Nucleus accumbens (tissue), 56 donors: ENCODE measurements around the gene ADAP1.

ENCODE experiments used
- DNase-seq, 56 donors: peaks; one replicate each; lab custom pipeline; 2025; lab: John Stamatoyannopoulos, UW

Gene ADAP1

GRCh38 chr7:886626-887487, 67.6 kb downstream of the ADAP1 start:
- DNase-seq = no peak

DNA sequence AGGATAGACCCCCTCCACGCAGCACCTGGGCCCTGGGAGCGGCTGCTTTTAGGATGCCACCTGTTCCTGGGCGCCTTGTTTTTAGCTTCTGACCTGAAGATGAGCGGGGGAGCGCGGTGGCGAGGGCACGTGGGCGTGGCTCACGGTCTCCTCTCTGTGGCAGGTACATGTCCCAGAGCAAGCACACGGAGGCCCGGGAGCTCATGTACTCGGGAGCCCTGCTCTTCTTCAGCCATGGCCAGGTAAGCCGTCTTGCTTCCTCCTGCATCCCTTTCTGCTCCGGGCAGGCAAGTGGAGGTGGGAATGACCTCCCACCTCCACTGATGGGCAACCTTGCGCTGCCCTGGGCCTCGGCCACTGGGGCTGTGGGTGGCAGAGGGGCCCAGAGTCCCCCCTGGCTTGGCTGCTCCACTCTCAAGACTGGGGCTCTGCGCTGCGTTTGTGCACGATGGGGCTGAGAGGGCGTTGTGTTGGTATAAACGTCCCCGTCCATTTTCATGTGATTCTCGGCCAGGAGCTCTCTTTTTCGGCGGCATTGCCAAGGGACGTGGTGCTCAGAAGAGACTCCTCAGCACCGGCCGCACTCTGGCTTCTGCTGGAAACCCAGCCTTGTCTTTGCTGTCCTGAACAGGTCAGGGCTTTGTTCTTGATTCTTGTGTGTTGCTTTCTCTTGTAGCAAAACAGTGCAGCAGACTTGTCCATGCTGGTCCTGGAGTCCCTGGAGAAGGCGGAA, 68.4 kb downstream of the ADAP1 start:
- DNase-seq = no peak

DNA sequence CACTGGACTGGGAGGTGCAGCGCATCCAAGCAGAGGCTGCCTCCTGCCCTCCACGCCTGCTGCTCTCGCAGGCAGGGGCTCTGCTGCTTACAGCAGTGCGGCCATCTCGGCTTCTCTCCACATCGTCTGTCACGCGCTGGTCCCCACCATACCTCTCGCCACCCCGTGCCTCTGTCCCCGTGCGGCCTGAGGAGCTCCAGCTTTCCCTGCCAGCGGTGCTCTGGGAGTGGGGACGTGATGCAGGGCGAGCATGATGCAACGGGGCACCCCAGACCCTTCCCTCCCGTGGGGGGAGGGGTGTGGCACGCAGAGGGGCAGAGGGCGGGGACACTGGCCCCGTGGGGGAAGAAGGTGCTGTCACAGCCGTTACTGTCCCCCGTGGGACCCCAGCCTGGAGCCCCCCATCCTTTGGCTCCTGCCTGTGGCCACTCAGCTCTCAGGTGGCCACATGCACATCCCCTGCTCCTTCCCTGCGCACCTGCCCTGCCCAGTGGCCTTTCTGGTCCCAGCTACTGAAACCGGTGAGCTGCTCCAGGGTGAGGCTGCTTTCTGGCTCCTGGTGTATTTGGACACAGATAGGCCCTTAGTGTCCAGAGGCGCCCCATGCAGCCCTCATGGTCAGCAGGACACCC, 69.1 kb downstream of the ADAP1 start:
- no peak for DNase-seq

DNA sequence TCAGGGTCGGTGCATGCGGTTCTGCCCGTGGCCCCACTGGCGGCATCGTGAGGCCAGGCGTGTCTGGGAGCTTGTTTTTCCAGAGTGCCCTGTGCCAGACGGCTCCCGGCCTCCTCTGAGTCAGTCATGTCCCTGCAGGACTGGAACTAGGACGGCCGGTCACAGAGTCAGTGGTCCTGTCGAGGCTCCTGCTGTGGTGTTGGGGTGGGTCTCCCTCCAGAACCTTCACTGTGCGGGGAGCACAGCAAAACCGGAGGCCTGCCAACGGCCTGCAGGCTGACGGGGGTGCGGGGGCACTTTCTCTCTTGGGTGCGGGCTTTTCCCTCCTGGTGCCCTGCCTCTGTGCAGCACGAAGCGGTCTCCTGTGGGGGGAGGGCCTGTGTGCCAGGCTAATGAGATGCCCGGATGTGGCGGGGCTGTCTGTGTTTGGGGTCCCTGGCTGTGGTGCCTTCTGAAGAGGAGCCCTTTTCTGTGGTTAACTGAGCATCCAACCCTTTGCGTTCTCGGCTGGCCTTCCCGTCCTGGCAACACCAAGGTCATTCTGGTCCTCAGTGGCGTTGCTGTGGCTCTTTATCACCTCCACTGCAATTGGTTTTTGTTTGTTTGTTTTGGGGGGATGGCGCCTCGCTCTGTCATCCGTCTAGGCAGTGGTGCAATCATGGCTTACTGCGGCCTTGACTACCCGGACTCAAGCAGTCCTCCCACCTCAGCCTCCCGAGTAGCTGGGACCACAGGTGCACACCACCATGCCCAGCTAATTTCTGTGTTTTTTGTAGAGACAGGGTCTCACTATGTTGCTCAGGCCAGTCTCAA, 70.1 kb downstream of the ADAP1 start:
- DNase-seq = no peak

DNA sequence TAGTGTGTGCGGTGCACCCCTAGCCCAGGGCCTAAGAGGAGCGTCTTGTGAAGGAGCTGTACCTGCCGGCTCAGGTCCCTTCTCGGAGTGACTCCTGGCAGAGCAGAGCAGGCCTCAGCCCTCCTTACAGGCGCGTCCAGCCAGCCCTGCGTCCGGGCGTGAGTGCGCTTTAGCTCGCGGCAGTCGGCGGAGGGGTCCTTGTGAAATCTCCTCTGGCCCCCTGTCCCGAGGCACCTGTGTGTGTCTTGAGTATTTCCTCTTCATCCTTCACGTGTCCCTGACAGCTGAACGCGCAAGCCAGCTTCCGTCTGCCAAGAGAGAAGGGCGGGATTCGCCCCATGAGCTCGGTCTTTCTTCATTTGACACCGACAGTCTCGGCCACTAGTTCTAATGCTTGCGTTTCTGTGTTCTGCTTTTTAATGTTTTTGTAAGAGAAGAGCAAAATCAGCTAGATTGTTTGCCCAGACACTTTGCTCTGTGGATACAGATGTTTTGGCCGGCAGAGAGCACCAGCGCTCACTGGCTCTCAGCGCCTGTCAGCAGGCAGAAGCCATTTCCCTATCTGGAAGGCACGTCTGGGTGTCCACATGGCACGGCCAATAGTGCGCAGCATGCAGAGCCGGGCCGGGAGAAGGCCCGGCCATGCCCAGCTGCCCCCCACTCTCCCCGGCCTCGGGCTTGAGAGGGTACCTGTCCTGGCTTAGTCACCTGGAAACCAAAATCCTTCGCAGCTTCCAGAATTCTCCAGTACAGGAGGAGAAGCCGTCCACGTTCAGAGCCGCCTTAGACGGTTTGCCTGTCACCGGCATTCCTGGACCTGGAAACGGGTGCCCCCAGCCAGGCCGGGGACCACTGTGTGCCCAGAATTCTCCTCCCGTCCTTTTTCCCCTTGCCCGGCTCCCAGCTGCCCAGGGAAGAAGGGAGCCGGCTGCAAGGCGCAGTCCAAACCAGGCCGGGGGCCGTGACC, 71.1 kb downstream of the ADAP1 start:
- DNase-seq = peak in 1 of 56 donors; percentile 29

GRCh38 chr7:882336-883035, 72.0 kb downstream of the ADAP1 start:
- DNase-seq = no peak

DNA sequence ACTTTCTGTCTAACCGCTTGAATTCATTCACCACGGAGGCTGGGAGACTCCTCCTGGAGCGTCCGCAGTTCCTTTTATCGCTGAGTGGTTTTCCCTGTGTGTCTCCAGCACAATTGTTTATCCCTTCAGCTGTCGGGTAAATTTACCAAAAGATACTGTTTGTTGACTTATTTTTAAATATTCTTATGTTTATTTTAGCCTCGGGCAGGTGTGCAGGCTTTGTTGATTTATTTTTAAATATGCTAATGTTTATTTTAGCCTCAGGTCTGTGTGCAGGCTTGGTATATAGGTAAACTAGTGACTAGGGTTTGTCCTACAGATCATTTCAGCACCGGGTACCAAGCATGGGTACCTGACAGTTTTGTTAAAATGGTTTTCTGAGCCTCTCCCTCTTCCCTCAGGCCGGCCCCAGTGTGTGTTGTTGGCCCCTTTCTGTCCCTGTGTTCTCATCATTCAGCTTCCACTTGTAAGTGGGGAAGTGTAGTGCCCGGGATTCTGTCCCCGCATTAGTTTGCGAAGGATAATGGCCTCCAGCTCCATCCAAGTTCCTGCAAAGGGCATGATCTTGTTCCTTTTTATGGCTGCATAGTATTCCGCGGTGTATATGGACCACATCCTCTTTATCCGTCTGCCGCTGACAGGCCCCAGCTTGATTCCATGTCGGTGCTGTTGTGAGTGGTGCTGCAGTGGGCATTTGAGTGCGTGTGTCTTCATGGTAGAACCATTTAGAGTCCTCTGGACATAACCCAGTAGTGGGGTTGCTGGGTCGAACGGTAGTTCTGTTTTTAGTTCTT, 72.8 kb downstream of the ADAP1 start:
- no peak for DNase-seq

- peak in 9 of 56 donors; percentile 18 to 67 (median 39) for DNase-seq
These were observed 74.0 kb downstream of the ADAP1 start for GRCh38 chr7:880450-880849.

DNA sequence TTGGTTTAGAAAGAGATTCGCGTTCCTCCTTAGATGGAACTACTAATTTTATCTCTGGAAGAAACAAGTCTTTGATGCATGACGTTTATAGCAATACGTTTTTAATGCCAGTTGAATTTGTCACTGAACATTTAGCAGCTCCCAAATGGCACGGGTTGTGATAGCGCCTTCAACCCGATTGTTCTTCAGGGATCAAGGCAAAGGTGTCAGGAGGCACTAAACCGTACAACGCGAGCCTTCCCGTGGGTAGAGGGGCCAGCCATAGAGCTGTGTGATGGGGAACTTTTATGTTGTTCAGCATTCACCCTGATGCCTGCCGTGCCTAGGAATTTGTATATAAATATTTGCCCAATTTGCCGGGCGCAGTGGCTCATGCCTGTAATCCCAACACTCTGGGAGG, 74.8 kb downstream of the ADAP1 start:
- no peak for DNase-seq

- DNase-seq = no peak
These were observed 75.4 kb downstream of the ADAP1 start for GRCh38 chr7:879093-879492.

- no peak for DNase-seq
These were observed 76.9 kb downstream of the ADAP1 start for GRCh38 chr7:877312-878232.

GRCh38 chr7:876972-877311, 77.5 kb downstream of the ADAP1 start:
- DNase-seq = peak in 10 of 56 donors; percentile 48 to 71 (median 63)

GRCh38 chr7:876077-876971, 78.2 kb downstream of the ADAP1 start, which contains the start of gene GET4:
Gene GET4 (plus strand): TSS chr7:876554. CDS start chr7:876646, 92 bp downstream.
- peak; percentile 81 to 100 (median 96) for DNase-seq

GRCh38 chr7:875476-876076, 78.9 kb downstream of the ADAP1 start:
- DNase-seq = peak in 2 of 56 donors; percentile 49 to 53

GRCh38 chr7:875051-875450, 79.4 kb downstream of the ADAP1 start:
- DNase-seq = no peak
